OCI-LY1 (cell line): ENCODE results near the gene SSBP3.

ENCODE experiments used
- H2AFZ ChIP-seq: fragments of 200-600 bp; sonication (generic), shearing (Covaris generic); 2 replicates; pipeline ENCODE4 v1.6.0; 2014; ENCODE audit warnings: antibody characterized with exemption, mild to moderate bottlenecking, low read length
- H3F3A ChIP-seq: fragments of 200-600 bp; sonication (generic), shearing (Covaris generic); 2 replicates; pipeline ENCODE4 v1.6.0; 2014; ENCODE audit warnings: mild to moderate bottlenecking, antibody characterized with exemption, low read length, moderate library complexity; ENCODE audit not compliant: insufficient read depth
- H3K27ac ChIP-seq: fragments of 200-600 bp; sonication (generic); 2 replicates; pipeline ENCODE4 v1.5.1; 2014; ENCODE audit warnings: low read length, mixed run types, mild to moderate bottlenecking, low read depth; ENCODE audit not compliant: poor library complexity, severe bottlenecking
- H3K27me3 ChIP-seq: fragments of 200-600 bp; sonication (generic); 2 replicates; pipeline ENCODE4 v1.6.0; 2014; ENCODE audit warnings: antibody characterized with exemption, mild to moderate bottlenecking, low read length, moderate library complexity; ENCODE audit not compliant: insufficient read depth
- H3K36me3 ChIP-seq: fragments of 200-600 bp; sonication (generic); 2 replicates; pipeline ENCODE4 v1.6.1; 2014; ENCODE audit warnings: mild to moderate bottlenecking, antibody characterized with exemption, low read length, moderate library complexity, mixed read lengths; ENCODE audit not compliant: insufficient read depth
- H3K4me1 ChIP-seq: fragments of 200-600 bp; sonication (generic); 2 replicates; pipeline ENCODE4 v1.5.1; 2014; ENCODE audit warnings: mild to moderate bottlenecking, low read length, moderate library complexity; ENCODE audit not compliant: insufficient read depth, severe bottlenecking
- H3K4me2 ChIP-seq: fragments of 200-600 bp; sonication (generic), shearing (Covaris generic); 2 replicates; pipeline ENCODE4 v1.6.1; 2014; ENCODE audit warnings: low read length
- H3K4me3 ChIP-seq: fragments of 200-600 bp; sonication (generic); 2 replicates; pipeline ENCODE4 v1.5.1; 2014; ENCODE audit warnings: low read length, low read depth, mild to moderate bottlenecking, mixed read lengths; ENCODE audit not compliant: poor library complexity, severe bottlenecking
- H3K79me2 ChIP-seq: fragments of 200-600 bp; shearing (Covaris generic); 2 replicates; pipeline ENCODE4 v1.6.1; 2016; ENCODE audit warnings: mixed run types, low read length, mixed read lengths; ENCODE audit not compliant: insufficient read depth
- H3K9ac ChIP-seq: fragments of 200-600 bp; sonication (generic), shearing (Covaris generic); 2 replicates; pipeline ENCODE4 v1.6.1; 2014; ENCODE audit warnings: mild to moderate bottlenecking, low read length, mixed read lengths
- H3K9me2 ChIP-seq: fragments of 200-600 bp; sonication (generic), shearing (Covaris generic); 2 replicates; pipeline ENCODE4 v1.6.1; 2014; ENCODE audit warnings: low read depth, mild to moderate bottlenecking, low read length, mixed read lengths
- H3K9me3 ChIP-seq: fragments of 200-600 bp; shearing (Covaris generic); 2 replicates; pipeline ENCODE4 v1.6.1; 2014; ENCODE audit warnings: low read length, mixed read lengths
- H4K20me1 ChIP-seq: fragments of 200-600 bp; sonication (generic), shearing (Covaris generic); 2 replicates; pipeline ENCODE4 v1.6.0; 2016; ENCODE audit warnings: mild to moderate bottlenecking, low read length; ENCODE audit not compliant: insufficient read depth
- CTCF ChIP-seq: fragments of 200-600 bp; sonication (generic), shearing (Covaris generic); IDR thresholded peaks from 2 replicates; pipeline ENCODE4 v1.5.1; 2017; ENCODE audit warnings: mild to moderate bottlenecking, antibody characterized with exemption, low read length, moderate library complexity, mixed read lengths
- EZH2 ChIP-seq: fragments of 200-600 bp; sonication (generic), shearing (Covaris generic); IDR thresholded peaks from 2 replicates; pipeline ENCODE4 v1.8.0; 2017; ENCODE audit warnings: borderline replicate concordance, mixed run types, mild to moderate bottlenecking, antibody characterized with exemption, low read length, moderate library complexity, mixed read lengths

SSBP3 gene

DNA sequence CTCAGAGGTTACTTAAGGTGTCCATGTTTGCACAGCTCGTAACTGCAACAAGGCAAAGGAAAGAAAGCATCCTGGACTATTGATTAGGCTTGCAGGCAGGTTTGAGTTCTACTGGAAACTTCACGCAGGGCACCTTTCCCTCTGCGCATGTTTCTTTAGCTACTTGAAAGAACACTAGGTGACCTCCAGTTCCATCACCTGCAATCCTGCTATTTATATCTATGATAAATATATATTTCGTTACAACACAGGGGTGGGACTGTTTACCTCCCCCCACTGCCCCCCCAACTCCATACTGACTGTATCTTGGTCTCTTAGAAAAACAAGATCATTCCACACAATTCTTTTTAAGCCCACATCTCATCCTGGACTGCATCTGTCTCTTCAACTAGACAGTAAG, 12.1 kb downstream of the SSBP3 start:
- Histone ChIP-seq H3K79me2 (no peaks in the 10 kb centered on the region), H3K36me3 (peaks cover 28% of the 10 kb centered on the region), H4K20me1 (no peaks in the 10 kb centered on the region)

GRCh38 chr1:54392401-54392800, 13.8 kb downstream of the SSBP3 start:
- no peaks in the 10 kb centered on the region; the same call in 1 of the 2 replicates for H3F3A ChIP-seq
- no peaks in the 10 kb centered on the region for H4K20me1 ChIP-seq
- no peaks in the 10 kb centered on the region for H3K4me1 ChIP-seq
- H3K9me3 ChIP-seq = no peaks in the 10 kb centered on the region
- no peaks in the 10 kb centered on the region for H3K79me2 ChIP-seq
- H3K9ac ChIP-seq = no peak overlapping the region
- H3K4me3 ChIP-seq = no peak overlapping the region
- H3K27ac ChIP-seq = no peak overlapping the region
- H3K27me3 ChIP-seq = no peaks in the 10 kb centered on the region
- no peaks in the 10 kb centered on the region for H3K9me2 ChIP-seq
- H3K4me2 ChIP-seq = no peak overlapping the region
- peaks cover 14% of the 10 kb centered on the region; the same call in 1 of the 2 replicates for H3K36me3 ChIP-seq
- no peak for TF ChIP-seq EZH2
- TF ChIP-seq CTCF = no peak
- no peak overlapping the region for H2AFZ ChIP-seq

More for the DNA sequence above, 12.1 kb downstream of the SSBP3 start:
- no peaks in the 10 kb centered on the region for H3F3A ChIP-seq
- H3K9me2 ChIP-seq = no peaks in the 10 kb centered on the region
- H3K27ac ChIP-seq = no peak overlapping the region
- H3K27me3 ChIP-seq = no peaks in the 10 kb centered on the region
- TF ChIP-seq CTCF (no peak), EZH2 (no peak)
- H3K4me3 ChIP-seq = no peak overlapping the region
- no peaks in the 10 kb centered on the region for H3K9me3 ChIP-seq
- H2AFZ ChIP-seq = no peak overlapping the region
- no peaks in the 10 kb centered on the region for H3K4me1 ChIP-seq
- H3K4me2 ChIP-seq = no peak overlapping the region
- H3K9ac ChIP-seq = no peak overlapping the region

DNA sequence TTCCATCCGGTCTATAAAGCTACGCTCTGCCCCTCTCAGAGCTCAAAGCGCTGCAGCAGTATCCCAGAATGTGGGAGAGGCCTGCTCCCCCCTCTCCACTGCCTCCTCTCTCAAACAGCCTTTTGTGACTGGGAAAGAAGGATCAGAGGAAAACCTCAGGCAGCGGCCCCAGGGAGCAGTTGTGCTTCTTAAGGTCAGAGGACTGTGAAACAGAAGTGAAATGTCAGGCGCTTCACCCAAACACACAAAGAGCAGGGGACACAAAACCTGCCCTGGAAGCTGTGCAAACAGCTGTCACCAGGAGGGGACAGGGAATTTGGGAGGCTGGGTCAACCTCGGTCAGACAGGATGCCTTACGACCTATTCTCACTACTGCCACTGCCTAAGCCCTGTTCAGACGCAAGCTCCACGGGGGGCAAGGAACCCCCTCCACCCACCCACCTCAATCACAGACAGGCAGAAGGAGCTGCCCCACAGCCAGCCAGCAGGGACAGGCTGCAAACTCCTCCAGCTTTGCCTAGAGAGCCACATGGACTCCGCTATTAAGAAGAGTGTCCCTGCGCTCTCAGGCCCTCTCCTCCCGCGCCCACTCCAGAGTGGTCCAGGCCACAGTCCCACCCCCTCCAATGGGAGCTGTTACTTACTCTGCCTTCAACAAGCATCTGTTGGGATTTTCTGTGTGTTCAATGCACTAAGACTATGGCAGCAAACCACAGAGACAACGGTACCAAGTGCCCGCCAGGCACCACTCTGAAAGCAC, 14.6 kb downstream of the SSBP3 start:
- Histone ChIP-seq H3K36me3 (peaks cover 14% of the 10 kb centered on the region; the same call in 1 of the 2 replicates), H4K20me1 (no peaks in the 10 kb centered on the region), H3K27ac (no peak overlapping the region), H3K9me3 (no peaks in the 10 kb centered on the region), H3K27me3 (no peaks in the 10 kb centered on the region), H3K9me2 (no peaks in the 10 kb centered on the region), H3K4me2 (no peak overlapping the region), H3K9ac (no peak overlapping the region), H3K4me3 (no peak overlapping the region), H3K79me2 (no peaks in the 10 kb centered on the region), H3F3A (no peaks in the 10 kb centered on the region; the same call in 1 of the 2 replicates), H2AFZ (no peak overlapping the region), H3K4me1 (no peaks in the 10 kb centered on the region)
- no peak for TF ChIP-seq EZH2
- TF ChIP-seq CTCF = no peak
